ENCODE data around the gene TRIM24. TPM values are rescaled to one million over a fixed set of nuclear protein-coding genes. Genes with fewer than 3 reads are reported as not detected.

The TRIM24 gene
- total and polyA plus RNA-seq, 2 of the 13 experiments (the other 11 are each of a cell fraction or from before 2014, with no cell fraction given): 100 to 106 TPM

DNA sequence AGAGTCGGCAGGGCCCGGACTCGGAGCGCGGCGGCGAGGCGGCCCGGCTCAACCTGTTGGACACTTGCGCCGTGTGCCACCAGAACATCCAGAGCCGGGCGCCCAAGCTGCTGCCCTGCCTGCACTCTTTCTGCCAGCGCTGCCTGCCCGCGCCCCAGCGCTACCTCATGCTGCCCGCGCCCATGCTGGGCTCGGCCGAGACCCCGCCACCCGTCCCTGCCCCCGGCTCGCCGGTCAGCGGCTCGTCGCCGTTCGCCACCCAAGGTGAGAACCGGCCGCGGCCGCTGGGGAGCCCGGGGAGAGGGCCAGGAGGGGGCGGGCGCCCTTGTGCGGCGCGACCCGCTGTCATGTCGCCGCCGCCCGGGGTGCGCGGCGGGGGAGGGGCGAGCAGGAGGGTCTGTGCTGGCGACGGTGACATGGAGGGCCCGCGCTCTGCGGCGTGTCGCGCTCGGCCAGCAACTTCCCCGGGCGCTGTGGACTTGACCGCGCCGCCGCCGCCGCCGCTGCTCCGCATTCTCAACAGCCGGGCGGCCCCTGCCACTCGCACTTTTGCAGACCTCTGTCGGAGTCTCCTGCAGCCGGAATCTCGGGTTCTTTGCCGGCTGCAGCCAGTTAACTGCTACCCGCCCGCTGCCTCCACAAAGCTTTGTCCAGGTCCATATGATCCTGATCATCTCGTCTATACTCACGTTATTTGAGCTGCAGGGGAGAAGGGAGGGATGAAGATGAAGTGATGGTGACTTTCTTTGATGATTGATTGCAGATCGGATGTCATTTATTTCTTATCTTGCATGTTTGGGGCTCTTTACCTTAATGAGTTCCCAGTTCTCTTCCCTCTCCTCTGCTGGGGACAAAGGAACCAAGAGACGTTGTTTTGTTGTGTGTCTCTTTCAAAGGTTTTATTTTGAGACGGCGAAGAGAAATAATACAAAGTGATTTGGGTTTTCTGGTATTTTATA is 869 bp downstream of the TRIM24 start (continued):
- TF ChIP-seq, protein P1, sequence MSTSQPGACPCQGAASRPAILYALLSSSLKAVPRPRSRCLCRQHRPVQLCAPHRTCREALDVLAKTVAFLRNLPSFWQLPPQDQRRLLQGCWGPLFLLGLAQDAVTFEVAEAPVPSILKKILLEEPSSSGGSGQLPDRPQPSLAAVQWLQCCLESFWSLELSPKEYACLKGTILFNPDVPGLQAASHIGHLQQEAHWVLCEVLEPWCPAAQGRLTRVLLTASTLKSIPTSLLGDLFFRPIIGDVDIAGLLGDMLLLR (CRISPR knock-in tag; IDR thresholded peaks at IDR 0.05): no peak
- no peak for TF ChIP-seq ZNF747 (CRISPR knock-in tag; IDR thresholded peaks at IDR 0.05; ENCODE audit: borderline replicate concordance)
- no peak for TF ChIP-seq ZNF720 (CRISPR knock-in tag; IDR thresholded peaks at IDR 0.05)
- 0 out of 2 replicates have a peak, but pooled peaks have one; percentile 29 for TF ChIP-seq ZNF556 (CRISPR knock-in tag; IDR thresholded peaks at IDR 0.05; ENCODE audit: borderline replicate concordance)
- TF ChIP-seq ARNTL (CRISPR knock-in tag; IDR thresholded peaks at IDR 0.05): peak; percentile 7; the same call in 1 of the 2 replicates
- TF ChIP-seq ZNF142 (CRISPR knock-in tag; IDR thresholded peaks at IDR 0.05): no peak
- no peak for TF ChIP-seq ZNF660 (CRISPR knock-in tag; IDR thresholded peaks at IDR 0.05; ENCODE audit: borderline replicate concordance, low read depth)
- no peak for TF ChIP-seq NFATC3 (CRISPR knock-in tag; IDR thresholded peaks at IDR 0.05)
- no peak for TF ChIP-seq FOXK2 (IDR thresholded peaks at IDR 0.05)
- TF ChIP-seq ZNF407 (CRISPR knock-in tag; IDR thresholded peaks at IDR 0.05; ENCODE audit: not compliant biosample characterization): no peak
